PC-9 (cell line): Measurements from ENCODE around the gene TBX6. TPM values are rescaled to one million over a fixed set of nuclear protein-coding genes. Genes with fewer than 3 reads are reported as not detected.

Experiments used
- BruUV-seq: library from RNA; stranded (reverse); fragments of 400-500 nt; replicated peaks from 2 replicates; lab custom pipeline; 2021; lab: Mats Ljungman, UMichigan
- CTCF ChIA-PET: fragments of 300-600 bp; sonication (Branson Sonifier 250); formaldehyde crosslinking; loops from one replicate; lab custom pipeline; 2022; ENCODE audit warnings: antibody characterized with exemption; lab: Charles Lee
- POLR2A ChIA-PET: fragments of 300-600 bp; sonication (Branson Sonifier 250); formaldehyde crosslinking; loops from one replicate; lab custom pipeline; 2022; ENCODE audit warnings: antibody characterized with exemption; ENCODE audit not compliant: unreplicated experiment; lab: Charles Lee
- DNase-seq, 2 experiments: peaks; one replicate each; pipeline versions ENCODE4 v3.0.0 to v3.0.0-alpha.2; 2015 to 2022; ENCODE audit warnings: mixed read lengths in 1 of 2
- H2AFZ ChIP-seq: fragments of 200-600 bp; sonication (generic); 2 replicates; pipeline ENCODE4 v1.8.1; 2017; ENCODE audit warnings: antibody characterized with exemption
- H3F3A ChIP-seq: fragments of 200-600 bp; sonication (generic); 2 replicates; pipeline ENCODE4 v1.8.1; 2017; ENCODE audit warnings: antibody characterized with exemption, mild to moderate bottlenecking, low read depth; ENCODE audit not compliant: insufficient read depth
- H3K27ac ChIP-seq: fragments of 200-600 bp; sonication (generic); 2 replicates; pipeline ENCODE4 v1.6.1; 2016; ENCODE audit warnings: mixed run types
- H3K27me3 ChIP-seq: fragments of 200-600 bp; sonication (generic); 2 replicates; pipeline ENCODE4 v1.6.1; 2016; ENCODE audit warnings: low read depth, mixed run types; ENCODE audit not compliant: insufficient read depth
- H3K36me3 ChIP-seq: fragments of 200-600 bp; sonication (generic); 2 replicates; pipeline ENCODE4 v1.6.1; 2016; ENCODE audit warnings: low read depth, mixed run types
- H3K4me1 ChIP-seq: fragments of 200-600 bp; sonication (generic); replicated peaks from 2 replicates; pipeline ENCODE4 v1.6.1; 2016; ENCODE audit warnings: mixed run types; ENCODE audit not compliant: insufficient read depth
- H3K4me2 ChIP-seq: fragments of 200-600 bp; sonication (generic); 2 replicates; pipeline ENCODE4 v1.6.1; 2017; ENCODE audit warnings: mixed run types
- H3K4me3 ChIP-seq: fragments of 200-600 bp; sonication (generic); 2 replicates; pipeline ENCODE4 v1.6.1; 2016; ENCODE audit warnings: mixed run types
- H3K79me2 ChIP-seq: fragments of 200-600 bp; sonication (generic); 2 replicates; pipeline ENCODE4 v1.6.1; 2017; ENCODE audit warnings: low read depth, mixed run types
- H3K9me2 ChIP-seq: fragments of 200-600 bp; sonication (generic); 2 replicates; pipeline ENCODE4 v1.8.1; 2017; ENCODE audit warnings: mild to moderate bottlenecking; ENCODE audit not compliant: insufficient read depth
- H3K9me3 ChIP-seq: fragments of 200-600 bp; sonication (generic); 2 replicates; pipeline ENCODE4 v1.8.1; 2016; ENCODE audit warnings: low read depth; ENCODE audit not compliant: insufficient read depth
- H4K20me1 ChIP-seq: fragments of 200-600 bp; sonication (generic); 2 replicates; pipeline ENCODE4 v1.8.1; 2017; ENCODE audit not compliant: insufficient read depth
- CTCF ChIP-seq: fragments of 200-600 bp; sonication (generic); conservative IDR thresholded peaks from 2 replicates; pipeline ENCODE4 v1.6.1; 2017; ENCODE audit warnings: mixed run types, antibody characterized with exemption, mild to moderate bottlenecking, moderate library complexity
- EZH2 ChIP-seq: fragments of 200-600 bp; sonication (generic); IDR thresholded peaks from 2 replicates; pipeline ENCODE4 v1.8.0; 2017; ENCODE audit warnings: antibody characterized with exemption, low read depth
- intact Hi-C: fragments of 100-400 bp; cut with micrococcal nuclease; formaldehyde crosslinking; loops from one replicate; pipeline ENCODE4 v1.10.0; 2022; ENCODE audit not compliant: unreplicated experiment
- total RNA-seq: library from RNA; stranded (reverse); gene quantifications from 2 replicates; pipeline ENCODE4 v1.2.3, GENCODE V29; 2021

The TBX6 gene
- total RNA-seq, 1 experiment from 2014 or later, result 8.3 TPM

GRCh38 chr16:30054451-30054850, 37.3 kb downstream of the TBX6 start:
- POLR2A ChIA-PET, result interaction anchor here (0.6 to 0.9 kb wide), 2 partner anchors 10 to 1104 kb away, joined by 3 to 5 read pairs; no protein-coding TSS in a partner anchor
- no peak overlapping the region for H3K4me3 ChIP-seq

DNA sequence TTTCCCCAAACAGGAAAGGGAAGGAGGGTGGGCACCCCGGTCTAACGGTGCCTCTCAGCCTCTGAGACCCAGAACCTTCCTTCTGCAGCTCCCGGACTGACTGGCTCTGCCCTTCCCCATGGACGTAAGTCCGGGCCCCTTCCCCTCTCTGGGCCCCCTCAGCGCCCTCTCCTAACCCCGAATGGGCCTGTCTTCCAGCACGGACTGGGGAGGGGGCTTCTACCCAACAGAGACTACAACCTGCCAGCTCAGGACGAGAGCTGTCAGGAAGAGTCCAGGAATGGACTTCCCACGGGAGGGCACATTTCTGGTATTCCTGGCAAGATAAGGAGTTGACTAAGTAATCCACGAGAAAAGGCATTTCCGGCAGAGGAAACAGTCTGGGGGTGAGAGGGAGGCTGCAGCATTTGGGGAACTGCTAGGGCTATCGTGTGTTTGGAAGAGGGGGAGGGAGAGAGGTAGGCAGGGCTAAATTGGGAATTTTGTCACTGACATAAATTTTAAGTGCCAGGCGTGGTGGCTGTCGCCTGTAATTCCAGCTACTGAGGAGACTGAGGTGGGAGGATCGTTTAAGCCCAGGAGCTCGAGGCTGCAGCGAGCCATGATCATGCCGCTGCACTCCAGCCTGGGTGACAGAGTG, 38.2 kb downstream of the TBX6 start:
- H3K79me2 ChIP-seq, result peaks cover 6% of the 10 kb centered on the region
- H3K4me3 ChIP-seq, result peak overlapping the region; percentile 66
- ChIA-PET POLR2A (interaction anchor here (0.6 to 0.7 kb wide), 4 partner anchors 36 to 605 kb away, joined by 3 to 4 read pairs (median 4); no protein-coding TSS in a partner anchor), CTCF (interaction anchor here (0.5 to 0.6 kb wide), 2 partner anchors 311 to 414 kb away, joined by 3 to 9 read pairs; no protein-coding TSS in a partner anchor)
- no peaks in the 10 kb centered on the region for H3K9me3 ChIP-seq
- no peak for TF ChIP-seq CTCF
- no peak for TF ChIP-seq EZH2
- BruUV-seq, result TSS peak; percentile 42
- H3F3A ChIP-seq, result peaks cover 54% of the 10 kb centered on the region
- intact Hi-C loops, result loop anchor here (1.0 to 5.0 kb wide), 2 partner anchors 11 to 354 kb away; partner anchors contain the start of gene ZNF771
- H3K4me2 ChIP-seq, result peak overlapping the region; percentile 95
- no peaks in the 10 kb centered on the region for H3K36me3 ChIP-seq
- peak overlapping the region; percentile 70 for H2AFZ ChIP-seq
- no peaks in the 10 kb centered on the region for H3K9me2 ChIP-seq
- no peaks in the 10 kb centered on the region for H3K27me3 ChIP-seq
- no peaks in the 10 kb centered on the region for H4K20me1 ChIP-seq
- peaks cover 20% of the 10 kb centered on the region for H3K4me1 ChIP-seq
- DNase-seq, result peak; percentile 64 to 72
- H3K27ac ChIP-seq, result peak overlapping the region; percentile 28

More at GRCh38 chr16:30054451-30054850, 37.3 kb downstream of the TBX6 start:
- H3K27me3 ChIP-seq, result no peaks in the 10 kb centered on the region
- no peak overlapping the region for H3K27ac ChIP-seq
- BruUV-seq, result no TSS peak
- H3K4me1 ChIP-seq, result peaks cover 20% of the 10 kb centered on the region
- H3K9me2 ChIP-seq, result no peaks in the 10 kb centered on the region
- peak overlapping the region; percentile 95 for H3K4me2 ChIP-seq
- no peaks in the 10 kb centered on the region for H3K9me3 ChIP-seq
- no peaks in the 10 kb centered on the region for H4K20me1 ChIP-seq
- no peaks in the 10 kb centered on the region for H3K36me3 ChIP-seq
- intact Hi-C loops, result loop anchor here (5.0 kb wide), 1 partner anchor 353 kb away; the partner anchor contains the start of gene ZNF771
- no peak overlapping the region for H2AFZ ChIP-seq
- H3F3A ChIP-seq, result peaks cover 47% of the 10 kb centered on the region
- DNase-seq, result no peak
- CTCF ChIA-PET, result interaction anchor here (1.0 to 1.4 kb wide), 2 partner anchors 11 to 22 kb away, joined by 4 to 7 read pairs; partner anchors contain the start of gene ALDOA
- TF ChIP-seq EZH2 (no peak), CTCF (no peak)
- peaks cover 6% of the 10 kb centered on the region for H3K79me2 ChIP-seq

GRCh38 chr16:30052671-30053372, 38.9 kb downstream of the TBX6 start:
- no peaks in the 10 kb centered on the region for H3K9me3 ChIP-seq
- H3K4me3 ChIP-seq, result peak overlapping the region; percentile 66
- H2AFZ ChIP-seq, result peak overlapping the region; percentile 70
- H4K20me1 ChIP-seq, result no peaks in the 10 kb centered on the region
- peaks cover 20% of the 10 kb centered on the region for H3K4me1 ChIP-seq
- H3K27ac ChIP-seq, result peak overlapping the region; percentile 28
- intact Hi-C loops, result loop anchor here (1.0 to 5.0 kb wide), 2 partner anchors 11 to 354 kb away; partner anchors contain the start of gene ZNF771
- no peaks in the 10 kb centered on the region for H3K27me3 ChIP-seq
- no peak for TF ChIP-seq CTCF
- H3K79me2 ChIP-seq, result peaks cover 6% of the 10 kb centered on the region
- H3K36me3 ChIP-seq, result no peaks in the 10 kb centered on the region
- DNase-seq, result peak; percentile 83 to 98
- ChIA-PET POLR2A (interaction anchor here (0.6 to 0.8 kb wide), 4 partner anchors 37 to 606 kb away, joined by 3 to 4 read pairs (median 4); no protein-coding TSS in a partner anchor), CTCF (interaction anchor here (0.6 kb wide), 1 partner anchor 414 kb away, joined by 9 read pairs; no protein-coding TSS in a partner anchor)
- no peaks in the 10 kb centered on the region for H3K9me2 ChIP-seq
- peak overlapping the region; percentile 95 for H3K4me2 ChIP-seq
- BruUV-seq, result no TSS peak
- peaks cover 48% of the 10 kb centered on the region for H3F3A ChIP-seq
